Dedifferentiated amniotic fluid mesenchymal stem cell (primary cell): Measurements from ENCODE around the gene PRKCZ.
"Not testable (repeated sequence)": the region's sequence is repeated elsewhere in the genome, so short reads cannot be mapped to it uniquely, and the experiment has no call there.

Experiments used
- DNase-seq: peaks from one replicate; pipeline ENCODE4 v3.0.0-alpha.2; 2016; ENCODE audit errors: extremely low spot score

The PRKCZ gene

GRCh38 chr1:2119886-2120285, 69.7 kb downstream of the PRKCZ start:
- DNase-seq = no peak

- DNase-seq = no peak
These were observed 71.0 kb downstream of the PRKCZ start for GRCh38 chr1:2121101-2121691.

- not testable (repeated sequence) for DNase-seq
These were observed 71.6 kb downstream of the PRKCZ start for GRCh38 chr1:2121794-2122193.

GRCh38 chr1:2124446-2125198, 74.4 kb downstream of the PRKCZ start:
- no peak for DNase-seq

DNA sequence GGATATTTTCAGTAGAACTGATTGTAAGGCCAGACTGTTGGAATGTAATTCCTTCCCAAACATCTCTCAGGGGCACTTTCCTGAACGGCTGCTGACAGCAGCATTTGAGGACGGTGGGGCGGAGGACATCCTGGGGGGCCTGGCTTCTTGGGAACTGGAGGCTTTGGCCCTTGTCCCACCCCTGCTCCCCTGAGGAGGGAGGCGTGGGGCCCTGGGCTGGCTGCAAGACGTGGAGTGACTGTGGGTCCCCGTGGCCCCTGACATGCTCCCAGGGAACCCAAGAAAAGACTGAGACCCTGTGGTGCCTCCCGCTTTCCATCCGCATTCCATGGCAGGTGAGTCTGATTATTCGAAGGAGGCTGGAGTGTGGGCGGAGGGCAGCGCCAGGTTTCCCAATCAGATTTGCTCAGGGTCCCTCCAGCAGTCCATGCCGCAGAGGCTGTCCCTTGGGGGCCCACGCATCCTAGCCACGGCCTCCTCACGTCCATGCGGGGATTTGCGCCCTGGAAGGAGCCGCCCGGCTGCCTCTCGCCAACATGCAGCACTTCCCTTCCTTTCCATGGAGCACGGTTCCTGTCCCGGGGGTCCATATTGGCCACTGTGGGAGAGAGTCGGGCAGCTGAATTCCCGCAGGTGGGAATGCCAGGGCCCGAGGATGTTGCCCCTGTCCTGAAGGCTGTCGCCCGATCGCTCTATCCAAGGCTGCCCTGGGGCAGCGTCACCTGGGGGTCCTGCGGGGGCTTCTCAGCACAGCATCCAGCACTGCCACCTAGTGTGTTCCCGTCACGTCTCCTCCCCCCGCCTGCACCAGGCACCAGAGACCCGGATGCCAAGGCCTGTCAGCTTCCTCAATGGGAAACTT, 75.4 kb downstream of the PRKCZ start:
- no peak for DNase-seq

- no peak for DNase-seq
These were observed 76.3 kb downstream of the PRKCZ start for GRCh38 chr1:2126331-2127186.

DNA sequence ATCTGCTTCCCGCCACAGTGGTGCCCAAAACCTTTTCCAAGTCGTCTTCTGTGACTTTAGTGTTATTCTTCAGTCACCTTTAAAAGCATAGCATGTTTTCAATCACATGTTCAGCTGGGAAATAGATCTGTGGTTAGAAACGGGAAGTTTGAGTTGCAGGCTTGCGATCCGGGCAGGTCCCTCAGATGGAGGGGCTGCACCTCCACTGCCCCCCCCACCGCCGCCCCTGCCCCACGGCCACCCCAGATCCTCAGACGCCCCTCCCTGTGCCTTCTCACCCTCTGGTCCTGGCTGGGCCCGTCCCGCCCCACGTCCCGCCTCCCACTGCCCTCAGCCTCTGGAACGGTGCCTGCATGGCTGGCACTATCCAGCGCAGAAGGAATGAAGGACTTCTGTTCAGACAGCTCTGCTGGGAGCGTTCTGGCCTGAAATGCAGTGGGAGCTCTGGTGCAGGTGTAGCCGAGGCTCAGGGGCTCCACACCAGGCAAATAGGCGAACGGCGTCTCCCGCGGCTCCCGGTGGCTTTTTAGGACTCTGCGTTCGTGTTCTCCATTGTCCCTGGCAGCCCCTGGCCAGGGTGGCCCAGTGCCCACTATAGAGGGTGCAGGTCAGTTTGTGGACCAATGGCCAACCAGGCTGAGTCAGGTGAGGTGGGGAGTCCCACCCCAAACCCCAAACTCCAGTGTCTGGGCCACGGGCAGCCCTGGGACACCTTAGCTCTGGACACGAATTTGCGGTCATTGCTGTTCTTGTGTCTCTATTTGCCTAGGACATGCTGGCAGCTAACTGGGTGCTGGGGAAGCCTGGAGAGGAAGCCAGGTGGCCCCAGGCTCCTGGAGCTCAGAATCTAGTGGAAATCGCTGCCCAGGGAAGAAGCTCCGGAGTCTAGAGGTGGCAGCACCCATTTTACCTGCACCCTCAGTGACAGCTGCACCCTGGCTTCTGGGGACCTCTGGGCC, 77.3 kb downstream of the PRKCZ start:
- no peak for DNase-seq

DNA sequence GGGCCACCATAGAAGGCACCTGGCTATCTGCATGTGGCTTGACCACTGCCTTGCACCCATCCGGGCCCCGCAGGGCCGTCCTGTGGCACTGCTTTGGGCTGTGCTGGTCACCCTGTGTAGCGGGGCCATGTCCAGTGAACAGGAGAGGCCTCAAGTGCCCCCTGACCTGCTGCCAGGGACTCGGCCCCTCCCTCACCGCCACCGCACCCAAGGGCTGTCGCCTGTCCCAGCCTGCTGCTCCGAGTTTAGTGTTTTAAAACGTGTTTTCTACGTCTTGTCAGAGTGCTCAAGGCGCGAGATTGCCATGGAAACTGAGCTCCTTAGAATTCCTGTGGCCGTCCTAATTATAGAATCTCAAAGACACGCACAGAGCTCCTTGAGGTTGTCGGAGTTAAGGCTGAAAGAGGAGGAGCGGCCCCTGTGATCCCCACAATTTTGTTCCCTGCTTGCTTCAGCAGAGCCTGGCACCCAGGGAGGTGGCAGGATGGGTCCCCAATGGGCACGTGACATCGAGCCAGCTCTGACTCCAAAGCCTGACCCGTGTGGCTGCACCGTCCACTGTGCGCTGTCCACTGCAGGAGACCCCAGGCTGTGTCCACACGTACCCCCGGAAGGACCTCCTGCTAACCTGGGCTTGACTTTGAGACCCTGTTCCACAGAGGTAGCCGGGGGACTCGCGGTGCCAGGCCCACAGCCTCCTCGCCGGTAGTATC, 78.1 kb downstream of the PRKCZ start:
- DNase-seq = no peak

DNA sequence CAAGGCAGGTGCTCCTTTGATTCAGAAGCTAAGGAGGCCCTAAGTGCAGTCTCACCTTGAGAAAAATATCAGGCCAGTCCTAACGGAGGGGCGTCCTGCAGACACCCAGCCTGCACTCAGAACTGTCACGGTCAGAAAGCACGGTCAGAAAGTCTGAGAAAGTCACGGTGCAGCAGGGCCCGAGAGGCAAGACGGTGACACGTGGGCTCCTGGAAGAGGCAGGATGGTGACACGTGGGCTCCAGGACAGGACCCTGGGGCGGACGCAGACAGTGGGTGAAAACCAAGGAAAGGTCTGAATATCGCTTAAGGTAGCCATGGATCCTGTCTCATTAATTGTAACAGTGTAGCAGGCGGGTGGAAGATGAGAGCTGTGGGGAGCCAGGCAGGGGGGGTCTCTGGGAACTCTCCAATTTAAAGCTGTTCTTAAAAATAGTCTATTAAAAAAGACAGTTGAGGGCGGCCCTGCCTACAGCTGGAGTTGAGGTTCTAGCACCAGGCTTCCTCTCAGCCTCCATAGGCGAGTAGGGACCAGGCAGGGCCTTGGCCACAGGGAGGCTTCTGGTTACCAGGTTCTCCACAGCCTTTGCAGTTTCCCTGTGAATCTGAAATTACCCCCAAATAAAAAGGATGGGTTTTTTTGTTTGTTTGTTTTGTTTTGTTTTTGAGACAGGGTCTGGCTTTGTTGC, 79.2 kb downstream of the PRKCZ start:
- DNase-seq = no peak

DNA sequence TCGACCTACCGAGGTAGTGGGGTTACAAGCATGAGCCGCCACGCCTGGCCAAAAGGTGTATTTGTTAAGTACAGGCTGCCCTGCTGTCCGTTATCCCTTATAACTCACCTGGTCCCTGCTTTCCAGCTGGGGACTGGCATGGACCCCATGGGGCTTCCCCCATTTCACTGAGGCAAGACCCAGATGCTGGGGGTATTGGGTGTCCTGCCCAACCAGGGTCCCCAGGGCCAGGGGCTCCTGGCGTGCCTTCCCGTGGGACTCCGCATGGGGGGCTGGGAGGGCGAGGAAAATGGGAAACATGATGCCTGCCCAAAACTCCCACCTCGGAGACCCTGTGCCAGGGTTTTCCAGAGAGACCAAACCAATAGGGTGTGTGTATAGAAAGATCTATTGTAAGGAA, 79.9 kb downstream of the PRKCZ start:
- no peak for DNase-seq

- no peak for DNase-seq
These were observed 80.7 kb downstream of the PRKCZ start for GRCh38 chr1:2130871-2131289.

DNA sequence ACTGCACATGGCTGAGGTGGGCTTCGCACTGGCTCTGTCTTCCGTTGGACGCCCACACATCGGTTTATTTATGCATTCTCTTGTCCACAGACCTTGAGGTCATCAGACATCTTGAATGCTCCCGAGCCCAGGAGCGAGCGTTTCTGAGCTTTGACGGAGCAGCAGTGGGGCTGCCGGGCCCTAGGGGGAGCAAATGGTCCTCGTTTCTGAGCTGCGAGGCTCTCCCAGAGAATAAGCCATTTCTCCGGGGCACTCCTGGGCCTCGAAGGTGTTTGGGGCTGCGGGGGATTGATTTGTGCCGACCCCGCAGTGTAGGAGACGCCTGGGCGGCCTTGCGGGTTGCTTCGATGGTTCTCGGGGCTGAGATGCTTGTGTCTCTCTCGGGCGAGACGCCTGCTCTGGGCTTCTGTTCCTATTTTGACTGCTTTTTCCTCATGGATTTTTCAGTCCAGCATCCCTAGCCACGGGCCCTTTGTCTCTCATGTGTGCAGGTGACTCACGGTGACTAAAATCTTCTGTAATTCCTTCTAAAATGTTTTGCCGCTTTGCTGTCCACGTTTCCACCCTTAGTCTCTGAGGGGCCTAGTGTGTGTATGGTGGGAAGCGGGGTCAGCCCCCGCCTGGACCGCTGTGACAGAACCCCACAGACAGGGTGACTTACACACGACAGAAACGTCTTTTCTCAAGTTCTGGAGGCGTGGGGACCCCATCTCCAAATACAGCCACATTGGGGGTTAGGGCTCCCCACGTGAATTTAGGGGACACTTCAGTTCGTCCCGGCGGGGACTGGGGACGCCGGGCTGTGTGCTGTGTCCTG, 82.2 kb downstream of the PRKCZ start:
- DNase-seq = peak; percentile 68

GRCh38 chr1:2133039-2133878, 83.0 kb downstream of the PRKCZ start:
- peak; percentile 98 for DNase-seq

- DNase-seq = no peak
These were observed 83.6 kb downstream of the PRKCZ start for GRCh38 chr1:2133879-2134215.

GRCh38 chr1:2134266-2134620, 84.0 kb downstream of the PRKCZ start:
- no peak for DNase-seq

DNA sequence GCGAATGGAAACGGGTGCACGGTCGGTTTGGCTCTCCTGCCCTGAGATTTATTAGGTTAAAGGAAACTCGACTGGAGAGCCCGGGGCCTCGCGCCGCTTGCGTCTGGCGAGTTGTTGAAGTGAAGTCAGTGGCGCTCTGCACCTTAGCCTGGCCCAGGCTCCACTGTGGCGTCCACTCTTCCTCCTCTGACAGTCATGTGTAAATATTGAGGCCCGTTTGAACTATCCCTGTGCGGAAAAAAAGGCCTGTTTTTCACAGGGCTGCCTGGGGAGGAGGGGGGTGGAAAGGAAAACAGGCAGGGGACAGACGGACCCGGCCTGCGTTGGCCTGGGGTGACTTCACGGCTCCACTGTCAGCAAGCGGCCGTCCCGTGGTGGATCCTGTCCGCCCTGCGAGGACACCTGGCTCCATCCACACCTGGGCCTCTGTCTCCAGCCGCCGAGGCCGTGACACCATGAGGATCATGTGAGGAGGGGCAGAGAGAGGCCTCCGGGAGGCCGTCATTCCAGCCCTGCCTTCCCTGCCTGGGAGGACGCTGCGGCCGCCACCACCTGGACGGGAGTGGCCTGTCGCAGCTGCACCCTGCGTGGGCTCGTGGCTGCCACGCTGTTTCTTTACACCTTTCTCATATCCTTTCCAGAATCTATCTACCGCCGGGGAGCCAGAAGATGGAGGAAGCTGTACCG, 84.6 kb downstream of the PRKCZ start:
- no peak for DNase-seq

DNA sequence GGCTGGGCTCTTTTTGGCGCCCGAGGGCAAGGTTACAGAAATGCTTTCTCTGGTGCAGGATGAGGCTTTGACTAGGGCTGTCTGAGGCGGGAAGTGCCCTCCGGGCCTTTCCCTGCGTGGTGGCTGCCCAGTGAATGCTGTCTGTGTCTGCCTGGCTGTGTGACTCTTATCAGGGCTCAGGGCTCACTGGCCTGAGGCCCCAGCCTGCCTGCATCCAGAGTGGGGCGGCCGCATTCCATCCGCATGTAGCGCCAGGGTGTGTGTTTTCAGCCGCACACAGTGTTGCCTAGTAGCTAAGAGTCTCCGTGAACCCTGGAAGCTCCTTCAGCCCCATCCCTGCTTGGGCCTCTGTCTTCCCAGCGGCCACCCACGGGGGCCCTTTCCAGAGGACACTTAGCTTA, 85.2 kb downstream of the PRKCZ start:
- DNase-seq = peak; percentile 93
